Immature natural killer cell (primary cell): ENCODE data around the gene LAMP5. TPM values are rescaled to one million over a fixed set of nuclear protein-coding genes. Genes with fewer than 3 reads are reported as not detected.

Source experiments
- DNase-seq, 3 donors: peaks; one replicate each; pipeline ENCODE4 v3.0.0; 2022; ENCODE audit warnings: mixed read lengths in 1 of 3
- H3K27ac Mint-ChIP-seq, 6 donors: one replicate each; pipeline ENCODE4 v1.8.0; 2020; ENCODE audit warnings: mixed read lengths in 6 of 6, mild to moderate bottlenecking in 5 of 6, inconsistent platforms in 4 of 6, moderate library complexity in 3 of 6
- H3K27me3 Mint-ChIP-seq, 3 donors: one replicate each; pipeline ENCODE4 v1.8.0; 2020 to 2021; ENCODE audit warnings: low read depth in 3 of 3, mild to moderate bottlenecking in 3 of 3, mixed read lengths in 3 of 3, moderate library complexity in 3 of 3, inconsistent platforms in 1 of 3
- H3K36me3 Mint-ChIP-seq, 3 donors: one replicate each; pipeline ENCODE4 v1.8.0; 2020; ENCODE audit warnings: mixed read lengths in 3 of 3, inconsistent platforms in 2 of 3, mild to moderate bottlenecking in 2 of 3
- H3K4me1 Mint-ChIP-seq, 2 donors: one replicate each; pipeline ENCODE4 v1.8.0; 2020; ENCODE audit warnings: inconsistent platforms in 2 of 2, mild to moderate bottlenecking in 2 of 2, mixed read lengths in 2 of 2, moderate library complexity in 1 of 2
- H3K4me3 Mint-ChIP-seq, 5 donors: one replicate each; pipeline ENCODE4 v1.8.0; 2020; ENCODE audit warnings: mild to moderate bottlenecking in 5 of 5, mixed read lengths in 5 of 5, inconsistent platforms in 3 of 5, moderate library complexity in 3 of 5
- H3K9me3 Mint-ChIP-seq, 6 donors: one replicate each; pipeline ENCODE4 v1.8.0; 2020; ENCODE audit warnings: mild to moderate bottlenecking in 6 of 6, mixed read lengths in 6 of 6, inconsistent platforms in 4 of 6, moderate library complexity in 3 of 6
- polyA plus RNA-seq, 3 donors: library from polyadenylated mRNA; unstranded; fragments of 300-500 nt; fragmentation: Illumina TruSeq; gene quantifications; one replicate each; pipeline ENCODE4 v1.2.3, GENCODE V29; 2021

The LAMP5 gene
- polyA plus RNA-seq, 3 donors from 2014 or later: 0.16 TPM; not detected in 2

DNA sequence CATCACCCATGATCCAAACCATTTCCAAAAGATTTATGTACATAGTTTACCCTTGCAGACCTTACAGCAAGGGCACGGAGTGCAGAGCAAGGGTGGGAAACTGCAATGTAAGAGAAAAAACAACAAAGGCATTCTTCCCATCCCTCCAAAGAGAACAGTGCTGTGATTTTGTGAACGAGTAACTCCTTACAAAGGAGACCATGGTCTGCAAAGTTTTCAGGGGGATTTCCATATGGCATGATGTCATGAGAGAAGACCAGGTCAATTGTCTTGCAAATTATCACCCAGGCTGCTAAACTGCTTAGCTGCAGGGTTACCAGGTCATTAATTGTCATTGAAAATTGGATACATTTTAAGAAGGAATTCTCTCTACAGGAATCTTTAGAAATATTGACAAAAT lies 58.3 kb downstream of the LAMP5 start:
- Mint-ChIP-seq H3K4me1 (no peaks in the 10 kb centered on the region), H3K9me3 (peaks cover 0 to 10% (median under 1%) of the 10 kb centered on the region in 6 donors), H3K27ac (no peak overlapping the region), H3K27me3 (peaks cover 0 to 2% (median 0%) of the 10 kb centered on the region in 3 donors), H3K4me3 (no peak overlapping the region), H3K36me3 (no peaks in the 10 kb centered on the region)
- no peak for DNase-seq

DNA sequence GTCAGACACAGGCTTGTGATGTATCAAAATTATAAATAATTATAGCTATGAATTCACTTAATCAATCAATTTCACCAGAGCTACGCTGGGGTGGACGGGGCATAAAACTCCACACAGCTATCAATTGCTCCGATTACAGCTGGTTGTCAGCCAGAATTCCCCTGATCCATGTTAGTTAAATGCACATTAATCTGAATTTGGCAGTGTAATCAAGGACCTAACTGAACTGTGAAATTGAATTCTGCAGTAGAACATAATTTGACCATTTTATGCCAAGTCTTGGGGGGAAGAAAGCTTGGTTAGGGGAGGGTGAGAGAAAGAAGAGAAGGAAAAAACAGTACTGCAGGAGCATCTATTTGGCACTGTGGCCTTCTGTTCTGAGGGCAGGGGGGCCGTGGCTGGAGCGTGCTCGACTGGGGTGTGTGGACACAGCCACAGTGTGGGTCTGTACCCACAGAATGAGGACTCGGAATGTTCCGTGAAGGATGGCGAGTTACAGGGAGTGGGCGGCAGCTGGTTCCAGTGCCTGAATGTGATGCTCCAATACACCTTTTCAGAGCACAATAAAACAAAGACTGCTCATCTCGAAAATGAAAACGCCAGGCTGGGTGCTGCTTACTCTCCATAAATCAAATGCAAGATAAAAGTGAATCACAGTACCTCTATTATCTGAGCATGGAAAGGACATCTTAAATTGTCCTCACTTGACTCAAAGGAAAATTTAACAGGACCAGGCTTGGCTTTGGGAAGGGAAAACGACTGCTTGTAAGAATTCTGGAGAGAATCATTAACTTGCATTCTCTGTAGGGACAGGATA lies 59.2 kb downstream of the LAMP5 start:
- Mint-ChIP-seq H3K4me1 (no peaks in the 10 kb centered on the region), H3K36me3 (no peaks in the 10 kb centered on the region), H3K4me3 (no peak overlapping the region), H3K27me3 (peaks cover 0 to 2% (median 0%) of the 10 kb centered on the region in 3 donors), H3K27ac (no peak overlapping the region), H3K9me3 (peaks cover 0 to 9% (median under 1%) of the 10 kb centered on the region in 6 donors)
- no peak for DNase-seq

DNA sequence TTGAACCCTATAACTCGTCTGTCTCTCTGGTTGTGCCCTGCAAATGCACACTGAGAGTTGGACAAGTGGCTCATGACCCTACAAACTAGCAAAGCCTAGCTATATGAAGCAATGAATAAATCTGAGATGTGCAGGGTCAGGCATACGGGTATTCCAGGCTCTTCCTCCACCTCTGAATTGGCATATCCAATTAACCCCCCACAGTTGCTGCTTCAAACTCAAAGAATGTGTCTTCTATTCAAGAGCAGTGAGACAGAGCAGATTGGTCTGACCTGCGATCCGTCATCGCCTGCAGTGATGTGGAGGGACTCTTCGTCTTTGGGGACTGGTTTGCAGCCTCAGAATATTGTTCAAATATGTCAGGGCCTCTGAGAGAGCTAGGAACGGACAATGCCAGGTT lies 59.8 kb downstream of the LAMP5 start:
- H3K9me3 Mint-ChIP-seq: peaks cover 0 to 9% (median under 1%) of the 10 kb centered on the region in 6 donors
- H3K27ac Mint-ChIP-seq: no peak overlapping the region
- no peaks in the 10 kb centered on the region for H3K36me3 Mint-ChIP-seq
- H3K4me1 Mint-ChIP-seq: no peaks in the 10 kb centered on the region
- DNase-seq: no peak
- peaks cover 0 to 2% (median 0%) of the 10 kb centered on the region in 3 donors for H3K27me3 Mint-ChIP-seq
- no peak overlapping the region for H3K4me3 Mint-ChIP-seq

DNA sequence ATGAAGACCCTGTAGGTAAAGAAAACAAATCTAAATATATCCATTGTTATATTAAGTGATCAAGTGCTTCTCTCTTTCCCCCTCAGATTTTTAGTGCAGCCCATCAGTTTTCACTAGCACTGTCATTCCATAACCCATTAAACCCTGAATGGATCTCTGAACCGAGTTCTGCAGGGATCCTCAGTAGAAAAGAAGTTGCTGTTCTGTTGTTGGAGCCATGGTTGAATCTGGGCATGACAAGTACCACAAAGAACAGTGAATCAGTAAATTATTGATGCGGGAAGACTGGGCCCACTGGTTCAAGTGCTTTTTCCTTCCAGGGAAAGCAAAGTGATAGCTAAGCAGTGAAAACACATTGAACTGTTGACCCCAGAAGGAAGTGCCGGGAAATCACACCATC lies 60.4 kb downstream of the LAMP5 start:
- Mint-ChIP-seq H3K9me3 (peaks cover 0 to 9% (median 0%) of the 10 kb centered on the region in 6 donors), H3K27ac (no peak overlapping the region), H3K4me3 (no peak overlapping the region), H3K36me3 (no peaks in the 10 kb centered on the region), H3K4me1 (no peaks in the 10 kb centered on the region), H3K27me3 (peaks cover 0 to 2% (median 0%) of the 10 kb centered on the region in 3 donors)
- DNase-seq: no peak

DNA sequence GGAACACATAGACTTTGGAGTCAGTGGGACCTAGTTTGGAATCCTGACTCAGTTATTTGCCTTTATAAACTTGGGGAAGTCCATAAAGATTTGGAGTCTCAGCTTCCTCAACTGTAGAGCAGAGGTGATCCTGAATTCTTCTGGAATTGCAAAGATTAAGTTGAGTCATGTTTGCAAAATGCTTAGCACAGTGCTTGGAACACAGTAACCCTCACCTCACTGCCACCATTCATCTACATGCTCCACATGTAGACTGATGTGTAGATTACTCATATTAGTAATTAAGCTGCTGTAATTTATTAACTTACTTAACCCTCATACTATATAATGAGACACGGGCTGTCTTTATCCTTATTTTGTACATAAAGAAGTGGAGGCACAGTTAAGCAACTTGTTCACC lies 61.4 kb downstream of the LAMP5 start:
- Mint-ChIP-seq H3K9me3 (peaks cover 0 to 9% (median 0%) of the 10 kb centered on the region in 6 donors), H3K27me3 (peaks cover 0 to 2% (median 1%) of the 10 kb centered on the region in 3 donors), H3K36me3 (no peaks in the 10 kb centered on the region), H3K4me1 (no peaks in the 10 kb centered on the region), H3K27ac (no peak overlapping the region), H3K4me3 (no peak overlapping the region)
- DNase-seq: no peak

DNA sequence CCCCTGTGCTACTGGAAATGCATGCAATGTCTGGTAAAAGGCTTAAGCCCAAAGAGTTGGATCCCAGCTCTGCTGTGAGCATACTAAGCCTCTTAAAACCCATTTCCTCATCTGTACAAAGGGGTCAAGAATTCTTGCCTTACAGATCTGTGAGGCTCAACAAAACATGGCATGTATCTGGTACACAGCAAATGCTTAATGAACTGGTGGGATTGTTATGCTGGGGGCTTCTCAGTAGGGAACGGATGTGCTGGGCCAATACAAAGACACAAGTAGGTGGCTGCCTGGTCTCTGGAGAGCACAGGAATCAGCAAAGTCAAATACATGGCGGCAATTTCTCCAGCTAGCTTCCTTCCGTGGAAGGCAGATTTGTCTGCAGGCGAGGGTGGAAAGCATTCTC lies 62.3 kb downstream of the LAMP5 start:
- Mint-ChIP-seq H3K9me3 (peaks cover 0 to 1% (median 0%) of the 10 kb centered on the region in 6 donors), H3K27me3 (peaks cover 0 to 2% (median 1%) of the 10 kb centered on the region in 3 donors), H3K36me3 (no peaks in the 10 kb centered on the region), H3K4me1 (no peaks in the 10 kb centered on the region), H3K4me3 (no peak overlapping the region), H3K27ac (no peak overlapping the region)
- DNase-seq: no peak

DNA sequence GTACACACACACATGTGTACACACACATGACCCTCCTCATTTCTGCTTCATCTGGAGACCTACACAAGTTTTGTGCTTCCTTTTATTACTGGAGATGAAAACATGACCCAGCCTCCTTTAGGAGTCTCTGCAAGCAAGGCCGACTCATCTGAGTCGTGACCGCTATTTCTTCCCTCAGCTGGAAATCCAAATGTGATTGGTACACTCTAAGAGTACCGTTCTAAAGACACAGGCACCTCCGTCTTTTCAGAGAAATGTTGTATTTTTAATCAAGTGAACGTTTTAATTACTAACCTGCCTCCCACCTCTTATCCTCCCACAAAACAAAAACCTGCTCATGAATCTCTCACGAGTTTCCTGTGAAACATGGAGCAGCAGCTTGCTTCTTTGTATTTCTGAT lies 63.0 kb downstream of the LAMP5 start:
- DNase-seq: no peak
- Mint-ChIP-seq H3K4me3 (no peak overlapping the region), H3K36me3 (no peaks in the 10 kb centered on the region), H3K4me1 (no peaks in the 10 kb centered on the region), H3K27me3 (peaks cover 0 to 2% (median 1%) of the 10 kb centered on the region in 3 donors), H3K27ac (no peak overlapping the region), H3K9me3 (no peaks in the 10 kb centered on the region)

DNA sequence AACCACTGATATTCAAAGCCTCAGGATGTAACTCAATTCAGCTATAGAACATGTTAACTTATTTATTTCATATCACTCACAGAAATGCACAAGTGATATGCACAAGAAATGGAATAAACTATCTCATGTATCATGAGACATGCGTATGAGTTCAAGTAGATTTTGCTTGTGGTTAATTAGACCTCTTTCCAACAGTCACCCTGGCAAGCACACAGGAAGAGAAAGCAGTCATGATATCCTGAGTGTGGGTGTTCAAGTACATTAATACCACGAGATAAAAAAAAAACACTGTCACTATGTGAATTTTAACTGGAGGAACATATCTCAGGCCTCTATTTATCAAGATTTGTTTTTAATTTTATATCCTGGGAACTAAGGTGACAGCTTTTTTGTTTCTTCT lies 64.2 kb downstream of the LAMP5 start:
- H3K27ac Mint-ChIP-seq: no peak overlapping the region
- H3K9me3 Mint-ChIP-seq: no peaks in the 10 kb centered on the region
- peaks cover 0 to 1% (median 0%) of the 10 kb centered on the region in 3 donors for H3K27me3 Mint-ChIP-seq
- no peak for DNase-seq
- H3K36me3 Mint-ChIP-seq: no peaks in the 10 kb centered on the region
- H3K4me3 Mint-ChIP-seq: no peak overlapping the region
- H3K4me1 Mint-ChIP-seq: no peaks in the 10 kb centered on the region
